Stromal cell of bone marrow (primary cell): Measurements from ENCODE around the gene NR1H3.
A peak's percentile ranks its signal among the peaks of the same experiment; 100 is the strongest.

Source experiments
- DNase-seq: peaks from one replicate; pipeline ENCODE4 v3.0.0-alpha.2; 2012; ENCODE audit warnings: low read depth

NR1H3 gene

GRCh38 chr11:47244448-47245350, 13.1 kb upstream of the NR1H3 start:
- DNase-seq = no peak

GRCh38 chr11:47245611-47246357, 12.0 kb upstream of the NR1H3 start:
- DNase-seq = no peak

- DNase-seq = no peak
Observed at GRCh38 chr11:47247502-47247901, 10.3 kb upstream of the NR1H3 start.

GRCh38 chr11:47248304-47248663, 9.5 kb upstream of the NR1H3 start:
- DNase-seq = no peak

- peak; percentile 65 for DNase-seq
Observed at GRCh38 chr11:47248664-47249377, 9.0 kb upstream of the NR1H3 start, which contains the start of gene ACP2. ACP2 (minus strand) TSS chr11:47248814; CDS start chr11:47248789, 25 bp downstream.

- DNase-seq = no peak
Observed at GRCh38 chr11:47249378-47249715, 8.4 kb upstream of the NR1H3 start.

GRCh38 chr11:47251751-47252150, 6.0 kb upstream of the NR1H3 start:
- no peak for DNase-seq

- no peak for DNase-seq
Observed at GRCh38 chr11:47253660-47254059, 4.1 kb upstream of the NR1H3 start.

GRCh38 chr11:47254386-47254785, 3.4 kb upstream of the NR1H3 start:
- no peak for DNase-seq

- no peak for DNase-seq
Observed at GRCh38 chr11:47256374-47256773, 1.4 kb upstream of the NR1H3 start.

GRCh38 chr11:47257177-47257516, 649 bp upstream of the NR1H3 start:
- no peak for DNase-seq

- DNase-seq = no peak
Observed at GRCh38 chr11:47258317-47258902, 614 bp downstream of the NR1H3 start.

GRCh38 chr11:47259232-47259977, 1.6 kb downstream of the NR1H3 start:
- no peak for DNase-seq

GRCh38 chr11:47260366-47260765, 2.6 kb downstream of the NR1H3 start:
- DNase-seq = no peak

GRCh38 chr11:47261291-47261800, 3.5 kb downstream of the NR1H3 start:
- no peak for DNase-seq

GRCh38 chr11:47264119-47264518, 6.3 kb downstream of the NR1H3 start:
- DNase-seq = no peak

- no peak for DNase-seq
Observed at GRCh38 chr11:47264521-47264920, 6.7 kb downstream of the NR1H3 start.

GRCh38 chr11:47267876-47268275, 10.1 kb downstream of the NR1H3 start:
- no peak for DNase-seq

GRCh38 chr11:47268448-47269001, 10.7 kb downstream of the NR1H3 start:
- no peak for DNase-seq

GRCh38 chr11:47269002-47269828, 11.4 kb downstream of the NR1H3 start:
- peak; percentile 72 for DNase-seq
